HG03097 (cell line): Measurements from ENCODE around the gene ZMIZ1.
A peak's percentile ranks its signal among the peaks of the same experiment; 100 is the strongest.

ENCODE experiments used
- ATAC-seq: cut with Tn5 transposase; IDR thresholded peaks from one replicate; pipeline ENCODE4 v1.9.1; 2021; ENCODE audit not compliant: unreplicated experiment, low FRiP score

ZMIZ1 gene

DNA sequence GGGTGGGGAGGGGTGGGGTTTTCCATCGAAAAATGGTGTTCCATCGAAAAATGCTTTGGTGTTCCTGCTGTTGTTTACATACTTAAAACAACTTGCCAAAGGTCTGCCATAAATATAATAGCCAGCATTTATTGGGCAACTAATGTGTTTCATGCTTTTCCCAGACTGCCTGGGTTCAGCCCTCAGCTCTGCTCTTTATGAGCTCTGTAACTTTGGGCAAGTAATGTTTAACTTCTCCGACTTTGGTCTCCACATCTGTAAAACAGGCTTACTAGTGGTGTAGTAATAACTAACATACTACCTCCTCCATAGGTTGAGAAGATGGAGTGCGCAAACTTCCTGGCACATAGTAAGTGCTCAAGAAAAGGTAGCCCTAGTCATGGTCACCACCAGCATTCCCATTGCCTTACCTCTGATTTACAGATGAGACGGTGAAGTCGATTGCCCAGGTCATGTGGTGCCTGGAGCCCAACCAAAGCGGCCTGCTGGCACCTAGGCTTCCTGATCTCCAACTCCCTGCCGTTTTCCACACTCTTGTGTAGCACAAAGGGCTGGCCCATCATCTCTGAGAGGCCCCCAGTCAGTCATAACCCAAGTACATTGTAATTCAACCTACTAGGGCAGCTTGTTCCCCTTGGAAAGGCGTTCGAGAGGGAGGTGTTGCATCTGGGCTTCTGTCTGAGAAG, 8.9 kb downstream of the ZMIZ1 start:
- no peak for ATAC-seq

DNA sequence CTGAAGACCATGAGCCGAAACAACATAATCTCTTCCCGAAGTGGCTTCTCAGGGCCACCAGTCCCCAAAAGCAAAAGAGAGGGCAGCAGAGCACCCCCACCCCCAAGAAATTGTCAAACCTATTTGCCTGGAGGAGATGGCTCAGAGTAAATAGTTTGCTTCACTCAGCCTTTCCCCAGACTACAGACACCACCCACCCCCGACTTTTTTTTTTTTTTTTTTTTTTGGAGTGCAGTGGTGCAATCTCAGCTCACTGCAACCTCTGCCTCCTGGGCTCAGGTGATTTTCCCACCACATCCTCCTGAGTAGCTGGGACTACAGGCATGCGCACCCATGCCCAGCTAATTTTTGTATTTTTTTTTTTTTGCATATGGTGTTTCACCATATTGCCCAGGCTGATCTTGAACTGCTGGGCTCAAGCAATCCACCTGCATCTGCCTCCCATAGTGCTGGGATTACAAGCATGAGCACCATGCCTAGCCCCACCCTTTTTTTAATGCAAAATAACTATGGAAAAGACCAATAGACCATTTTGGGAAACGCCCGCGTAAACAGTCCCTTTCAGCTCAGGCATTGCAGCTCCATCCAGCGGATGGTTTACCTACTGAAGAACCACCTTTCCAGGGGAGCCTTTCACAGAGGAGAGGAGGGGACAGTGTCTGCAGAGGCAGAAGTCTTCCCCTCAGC, 9.7 kb downstream of the ZMIZ1 start:
- ATAC-seq: no peak

DNA sequence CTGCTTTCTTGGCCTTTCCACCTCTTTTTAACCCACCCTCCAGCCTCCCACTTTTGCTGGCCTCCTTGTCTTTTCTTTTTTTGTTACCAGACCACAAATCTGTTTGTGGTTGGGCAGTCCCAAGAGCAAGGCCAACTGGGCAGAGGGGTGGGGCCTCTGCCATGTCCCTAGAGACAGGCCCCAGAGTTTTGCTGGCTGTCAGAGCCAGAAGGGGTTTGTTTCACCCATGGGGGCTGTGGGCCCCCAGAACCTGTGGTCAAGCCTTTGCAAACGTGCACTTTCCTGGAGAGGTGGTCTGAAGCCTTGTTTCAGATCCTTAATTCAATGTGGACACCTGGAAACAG, 10.3 kb downstream of the ZMIZ1 start:
- no peak for ATAC-seq

DNA sequence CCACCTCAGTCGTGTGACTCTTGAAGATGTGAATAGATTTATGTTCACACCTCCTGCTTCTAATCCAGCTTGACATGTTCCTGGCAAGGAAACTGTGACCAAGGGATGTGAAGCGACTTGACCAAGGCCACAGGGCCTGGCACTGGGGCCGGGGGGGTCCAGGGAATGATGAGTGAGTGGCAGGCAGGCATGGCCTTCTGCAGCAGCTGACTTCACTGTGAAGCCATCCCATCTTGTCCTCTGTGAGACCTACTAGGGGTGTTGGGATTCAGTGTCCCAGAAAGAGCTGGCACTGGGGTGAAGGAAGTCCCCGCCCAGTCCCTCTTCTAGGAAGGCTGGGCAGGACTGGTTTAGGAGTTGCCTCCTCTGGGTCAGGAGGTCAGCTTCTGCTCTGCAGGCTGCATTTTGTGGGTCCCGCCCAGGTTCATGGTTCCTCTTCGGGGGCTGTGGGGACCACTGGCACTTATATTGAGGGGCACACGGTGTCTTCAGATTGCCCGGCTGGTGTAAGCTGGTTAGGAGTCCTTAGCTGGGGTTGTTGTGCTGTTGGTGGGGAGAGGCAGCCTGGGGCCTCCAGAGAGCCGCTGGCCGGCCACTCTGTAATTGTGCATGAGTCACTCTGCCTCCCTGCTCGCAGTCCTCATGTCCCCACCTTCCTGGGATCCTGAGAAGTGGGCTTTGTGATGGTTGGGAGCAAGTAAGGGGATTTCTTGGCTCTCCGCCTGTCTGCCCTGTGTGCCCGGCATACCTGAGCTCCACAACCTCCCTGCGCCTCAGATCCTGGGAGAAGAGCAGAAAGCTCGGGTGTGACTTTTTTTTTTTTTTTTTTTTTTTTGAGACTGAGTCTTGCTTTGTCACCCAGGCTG, 11.0 kb downstream of the ZMIZ1 start:
- ATAC-seq: no peak

DNA sequence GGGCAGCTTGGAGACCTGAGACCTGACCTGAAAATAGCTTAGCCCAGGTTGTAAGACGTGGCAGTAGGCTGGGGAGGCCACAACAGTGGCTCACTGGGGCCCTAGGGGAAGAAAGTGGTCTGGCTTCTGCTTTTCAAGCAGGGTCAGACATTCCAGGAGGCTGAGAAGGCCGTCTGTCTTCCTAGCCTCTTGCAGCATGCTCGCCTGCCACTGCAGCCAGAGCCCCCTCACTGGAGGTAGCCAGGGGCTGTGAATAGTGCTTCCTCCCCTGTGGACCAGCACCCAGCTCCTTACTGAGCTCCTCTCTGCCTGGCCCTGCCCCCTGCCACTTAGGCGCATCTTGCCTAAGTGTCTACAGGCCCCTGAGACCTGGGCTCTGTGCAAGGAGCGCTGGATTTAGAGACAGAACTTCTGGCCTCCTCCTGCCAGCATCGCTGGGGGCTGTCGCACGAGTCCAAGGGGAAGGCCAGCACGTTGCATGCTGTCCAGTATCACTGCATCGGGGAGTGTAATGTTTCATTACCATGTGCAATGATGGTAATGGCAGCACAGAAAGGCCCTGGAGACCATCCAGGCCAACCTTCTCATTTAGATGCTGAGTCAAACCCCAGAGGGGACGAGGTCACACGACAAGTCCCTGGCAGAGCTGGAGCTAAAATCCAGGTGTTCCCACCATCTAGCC, 12.7 kb downstream of the ZMIZ1 start:
- no peak for ATAC-seq

DNA sequence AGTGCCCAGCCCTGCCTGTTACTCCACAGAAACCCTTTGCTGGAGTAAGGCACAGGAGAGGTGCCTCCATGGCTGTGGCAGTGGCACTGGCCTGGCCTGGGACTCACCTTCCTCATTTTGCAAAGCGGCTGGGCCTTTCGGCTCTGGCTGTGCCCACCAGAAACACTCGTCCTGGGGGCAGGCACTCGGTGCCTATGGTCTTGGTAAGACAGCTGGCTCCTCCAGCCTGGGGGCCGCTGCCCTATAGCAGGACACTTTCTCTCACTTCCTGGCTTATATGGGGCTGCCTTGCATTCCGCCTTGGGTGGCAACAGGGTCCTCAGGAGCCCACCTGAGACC, 13.2 kb downstream of the ZMIZ1 start:
- no peak for ATAC-seq

DNA sequence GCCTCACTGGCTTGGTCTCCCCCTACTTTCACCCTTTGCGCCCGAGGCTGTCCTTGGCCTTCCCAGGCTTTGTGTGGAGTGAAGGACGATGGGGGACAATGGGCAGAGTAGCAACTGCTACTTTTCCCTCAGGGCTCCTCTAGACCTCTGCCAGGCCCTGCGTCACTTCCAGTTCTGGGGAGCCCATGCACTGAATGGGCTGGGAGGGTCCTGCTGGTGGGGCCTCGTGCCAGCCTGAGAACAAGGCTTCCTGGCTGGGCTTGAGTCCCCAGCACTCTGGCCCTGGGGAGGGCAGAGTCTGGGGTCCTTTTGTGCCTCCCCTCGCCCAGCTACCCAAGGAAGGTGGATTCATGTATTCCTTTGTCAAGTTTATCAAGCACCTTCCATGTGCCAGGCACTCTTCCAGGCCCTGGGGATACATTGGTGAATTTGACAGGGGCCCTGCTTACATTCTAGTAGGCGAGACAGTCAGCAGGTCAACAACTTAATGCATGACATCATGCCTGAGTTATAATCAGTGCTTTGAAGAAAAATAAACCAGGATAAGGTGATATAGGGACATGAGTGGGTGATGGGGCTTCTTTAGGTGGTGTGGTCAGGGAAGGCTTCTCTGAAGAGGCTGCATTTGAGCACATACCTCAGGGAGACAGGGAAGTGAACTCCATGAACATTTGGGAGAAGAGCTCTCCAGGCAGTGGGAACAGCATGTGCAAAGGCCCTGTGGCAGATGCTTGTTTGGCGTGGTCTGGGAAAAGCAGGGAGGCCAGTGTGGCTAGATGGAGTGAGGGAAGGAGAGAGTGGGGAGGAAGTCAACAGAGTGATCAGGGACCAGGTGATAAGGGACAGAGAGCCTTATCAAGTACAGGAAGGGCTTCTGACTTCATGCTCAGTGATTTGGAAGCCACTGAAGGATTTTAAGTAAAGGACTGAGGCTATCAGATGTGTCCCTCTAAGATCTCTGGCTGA, 14.1 kb downstream of the ZMIZ1 start:
- ATAC-seq: no peak

DNA sequence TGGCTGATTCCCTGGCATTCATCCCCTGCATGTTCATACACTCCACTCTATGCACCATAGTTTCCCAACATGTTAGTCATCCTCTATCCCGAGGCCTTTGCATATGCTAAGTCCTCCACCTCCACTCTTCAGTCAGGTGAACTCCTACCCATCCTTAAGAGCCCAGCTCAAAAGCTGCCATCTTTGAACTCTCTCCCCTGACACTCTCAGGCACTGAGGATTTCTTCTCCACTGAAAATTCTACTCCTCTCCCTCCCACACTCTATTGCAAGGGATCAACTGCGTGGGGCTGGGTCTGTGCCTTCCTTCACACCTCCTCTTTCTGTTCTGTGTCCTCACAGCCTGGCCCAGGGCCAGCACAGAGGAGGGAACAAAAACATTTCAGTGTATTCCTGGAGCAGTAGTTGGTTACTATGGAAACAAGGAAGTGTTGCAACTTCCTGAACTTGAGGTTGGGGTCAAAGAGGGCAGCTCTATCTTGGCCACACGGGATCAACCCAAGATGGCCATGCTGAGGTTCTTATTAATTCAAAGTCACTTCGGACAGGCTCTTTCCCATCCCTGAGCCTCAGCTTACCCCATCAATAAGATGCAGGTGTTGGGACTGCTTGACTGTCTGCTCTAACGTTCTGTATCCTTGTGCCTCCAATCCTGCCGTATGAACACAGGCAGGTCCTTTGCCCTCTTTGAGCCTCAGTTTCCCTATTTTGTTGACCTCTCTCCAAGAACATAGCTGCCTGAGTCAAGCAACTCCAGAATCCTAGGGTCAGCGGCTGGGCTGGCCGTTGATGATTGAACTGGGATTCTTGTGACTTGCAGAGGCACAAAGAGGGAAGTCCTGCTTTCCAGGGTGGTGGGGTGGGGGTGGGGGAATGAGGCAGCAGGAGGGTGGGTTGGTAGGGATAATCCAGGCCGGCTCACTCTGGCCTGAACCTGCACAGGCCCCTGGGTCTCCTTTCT, 15.5 kb downstream of the ZMIZ1 start:
- ATAC-seq: no peak

DNA sequence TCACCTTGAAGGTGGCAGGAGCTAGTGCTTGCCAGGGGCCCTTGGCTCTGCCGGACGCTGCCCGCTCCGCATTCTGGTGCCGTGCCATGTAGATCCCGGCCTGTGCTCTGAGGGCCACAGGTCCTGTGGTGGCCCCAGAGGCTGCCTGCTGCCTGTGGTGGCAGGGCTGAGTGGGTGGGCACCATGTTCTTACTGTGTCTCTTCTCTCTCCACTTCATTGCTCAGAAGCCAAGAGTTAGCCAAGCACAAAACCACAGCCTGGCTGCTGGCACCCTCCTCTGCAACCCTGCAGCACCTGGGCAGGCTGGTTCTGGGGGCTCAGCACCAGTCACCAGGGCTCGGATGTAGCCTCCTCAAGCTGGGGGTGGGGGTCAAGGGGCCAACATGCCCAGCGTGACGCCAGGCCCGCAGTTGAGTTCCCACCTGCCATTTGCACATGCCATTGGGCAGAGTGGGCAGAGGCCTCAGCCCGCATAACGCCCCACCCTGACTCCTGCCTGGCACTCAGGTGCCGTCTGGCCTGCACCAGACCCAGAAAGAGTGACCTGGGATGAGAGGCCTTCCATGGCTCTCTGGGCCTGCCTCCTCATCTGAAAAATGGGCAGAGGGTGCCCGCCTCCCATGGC, 16.3 kb downstream of the ZMIZ1 start:
- peak; percentile 62 for ATAC-seq

DNA sequence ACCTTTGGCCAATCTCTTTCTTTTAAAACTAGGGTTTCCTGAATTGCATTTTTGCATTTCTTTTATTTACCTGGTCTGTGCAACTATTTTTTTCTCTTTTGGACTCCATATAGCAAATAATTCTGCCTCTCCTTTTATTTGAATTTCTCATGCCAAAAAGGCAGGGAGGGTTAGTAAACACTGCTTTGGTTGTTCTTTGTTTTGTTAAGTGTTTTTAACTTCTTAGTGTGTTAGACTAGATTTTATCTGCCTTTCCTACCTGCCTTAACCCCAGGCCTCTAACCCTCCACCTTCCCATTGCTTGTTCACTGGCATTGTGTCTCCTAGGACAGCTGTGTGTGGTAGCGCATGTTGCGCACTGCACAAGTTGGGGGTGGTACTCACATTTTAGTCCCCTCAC, 18.1 kb downstream of the ZMIZ1 start:
- ATAC-seq: no peak

DNA sequence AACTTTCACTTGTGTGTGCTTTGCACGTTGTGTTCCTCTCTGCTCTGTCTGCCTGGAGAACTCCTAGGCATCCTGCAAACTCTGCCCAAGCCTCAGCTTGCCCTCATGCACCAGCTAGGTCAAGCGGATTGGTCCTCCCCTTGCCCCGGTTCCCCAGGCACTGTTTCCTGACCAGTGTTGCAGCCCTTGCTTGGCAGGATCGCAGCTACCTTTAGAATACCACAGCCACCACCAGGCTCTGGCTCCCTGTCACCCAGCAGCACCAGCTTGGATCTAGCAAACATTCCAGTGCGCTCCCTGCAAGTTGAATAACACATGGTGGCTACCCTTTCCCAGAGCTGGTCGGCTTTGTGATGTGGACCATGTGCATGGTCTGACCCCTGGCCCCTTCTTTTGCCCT, 19.0 kb downstream of the ZMIZ1 start:
- no peak for ATAC-seq

DNA sequence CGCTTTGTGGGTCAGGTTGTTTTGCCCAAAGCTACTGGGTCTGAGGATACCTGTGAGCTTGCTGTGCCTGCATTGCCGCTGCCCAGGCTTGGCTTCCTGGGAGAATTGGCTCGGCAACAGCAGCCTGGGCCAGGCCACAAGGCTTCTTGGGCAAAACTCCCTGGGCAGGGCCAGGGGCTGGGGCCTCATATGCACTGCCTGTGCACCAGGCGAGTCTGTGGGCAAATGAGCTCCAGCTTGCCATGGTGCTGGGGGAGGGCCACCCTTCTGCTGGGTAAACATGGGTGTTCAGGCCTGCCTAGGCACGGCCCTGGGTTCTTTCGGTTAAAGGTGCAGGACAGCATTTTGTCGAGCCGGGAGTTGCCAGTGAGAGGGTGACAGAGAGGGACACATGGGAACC, 19.4 kb downstream of the ZMIZ1 start:
- ATAC-seq: no peak

DNA sequence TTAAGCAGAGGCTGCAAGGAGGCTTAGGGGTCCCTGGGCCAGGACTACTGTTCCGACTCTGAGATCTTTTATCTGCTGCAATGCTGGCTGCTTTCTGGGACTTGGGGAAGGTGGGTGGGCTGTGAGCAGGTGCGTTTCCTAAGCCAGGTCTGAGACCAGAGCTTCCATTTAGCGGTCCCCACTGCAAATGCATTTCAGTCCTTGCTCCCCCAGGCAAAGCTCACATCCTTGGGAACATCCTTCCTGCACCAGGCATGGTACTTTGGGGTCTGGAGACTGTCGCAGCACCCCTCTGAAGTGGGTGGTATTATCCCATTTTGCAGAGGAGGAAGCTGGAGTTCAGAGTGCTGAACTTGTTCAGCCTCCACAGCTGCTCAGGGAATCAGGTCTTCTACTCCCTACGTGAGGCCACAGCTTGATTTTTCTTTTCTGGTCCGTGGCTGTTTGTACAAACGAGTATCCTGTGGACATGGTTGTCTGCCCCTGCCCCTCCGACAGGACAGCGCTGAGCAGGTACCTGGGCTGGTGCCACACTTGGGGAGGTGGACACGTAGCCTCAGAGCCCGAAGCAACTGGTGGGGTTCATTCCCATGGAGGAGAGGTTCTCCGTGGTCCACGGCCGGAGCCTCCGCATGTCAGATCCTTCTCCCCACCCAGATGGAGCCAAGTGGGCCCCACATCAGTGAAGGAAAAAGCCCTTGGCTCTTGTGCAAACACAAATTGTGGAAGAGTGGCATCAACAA, 20.0 kb downstream of the ZMIZ1 start:
- no peak for ATAC-seq

DNA sequence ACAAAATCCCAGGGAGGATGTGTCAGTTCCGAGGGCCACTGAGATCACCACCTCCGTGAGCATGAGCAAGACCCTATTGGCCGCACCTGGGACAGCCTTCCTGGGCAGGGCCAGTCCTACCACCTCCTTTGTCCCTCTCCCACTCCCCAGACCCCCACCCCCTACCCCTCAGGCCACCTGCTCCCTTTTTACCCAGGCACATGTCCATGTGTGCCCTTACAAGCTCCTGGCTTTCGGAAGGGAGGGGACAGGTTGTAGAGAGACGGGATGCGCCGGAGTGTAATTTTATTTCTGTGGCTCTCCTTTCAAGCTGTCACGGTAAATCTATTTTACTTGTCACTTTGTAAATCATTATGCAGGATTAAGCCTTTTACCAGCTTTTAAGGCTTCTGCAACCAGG, 20.9 kb downstream of the ZMIZ1 start:
- ATAC-seq: no peak

DNA sequence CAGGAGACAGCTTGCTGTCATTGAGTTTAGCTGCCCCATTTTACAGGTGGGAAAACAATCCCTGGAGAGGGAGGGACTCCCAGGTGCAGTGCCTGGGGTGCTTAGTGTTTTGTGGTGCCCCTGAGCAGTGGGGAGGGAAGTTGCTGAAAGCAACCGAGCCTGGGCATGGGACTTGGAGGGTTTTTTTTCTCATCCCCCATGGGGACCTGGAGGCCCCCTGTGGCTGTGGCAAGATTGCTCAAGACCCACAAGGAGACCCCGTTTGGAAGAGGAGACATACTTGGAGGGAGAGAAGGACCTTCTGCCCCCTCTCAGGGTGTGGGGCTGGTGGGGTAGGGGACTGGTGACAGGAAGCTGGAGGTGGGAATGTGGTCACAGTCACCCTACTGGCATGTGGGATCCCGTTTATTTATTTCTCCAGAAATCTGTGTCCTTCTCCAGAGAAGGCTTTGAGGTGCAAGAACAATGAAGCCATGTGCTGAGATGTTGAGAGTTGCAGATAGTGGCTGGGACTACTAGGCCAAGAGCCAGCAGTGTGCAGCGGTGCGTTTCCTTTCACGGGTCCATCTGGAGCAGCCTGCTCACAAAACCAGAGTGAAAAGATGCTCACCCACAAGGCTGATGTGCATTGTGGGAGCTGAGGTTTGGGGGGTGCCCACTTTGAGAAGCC, 21.5 kb downstream of the ZMIZ1 start:
- no peak for ATAC-seq

DNA sequence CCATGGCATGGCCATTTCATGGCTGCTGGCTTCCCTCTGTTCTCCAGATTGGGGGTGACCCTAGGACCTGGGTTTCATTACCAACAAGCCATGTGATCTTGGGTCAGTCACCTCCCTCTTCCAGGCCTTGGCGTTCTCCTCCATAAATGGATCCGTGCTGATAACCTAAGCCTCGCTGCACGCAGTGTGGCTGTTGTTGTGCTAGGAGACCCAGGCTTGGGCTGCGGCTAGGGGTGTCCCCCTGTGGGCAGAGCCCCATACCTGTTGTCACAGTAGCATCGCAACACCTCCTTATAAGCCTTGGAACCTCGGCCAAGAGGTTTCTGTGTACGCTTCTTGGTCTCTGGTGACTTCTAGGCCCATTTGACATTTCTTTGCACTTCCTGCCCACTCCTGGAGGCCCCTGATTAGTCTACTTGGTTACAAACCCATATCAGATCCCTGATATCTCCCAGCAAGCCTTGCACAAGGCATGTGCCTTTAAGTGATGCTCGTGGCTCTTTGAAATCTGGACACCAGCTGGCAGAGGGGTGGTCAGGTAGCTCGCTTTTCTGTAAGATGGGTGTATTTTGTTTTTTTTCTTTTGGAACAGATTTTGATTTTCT, 23.6 kb downstream of the ZMIZ1 start:
- no peak for ATAC-seq
